Measurements from ENCODE around the gene CEP152. TPM values are rescaled to one million over a fixed set of nuclear protein-coding genes. Genes with fewer than 3 reads are reported as not detected.

The CEP152 gene
- total and polyA plus RNA-seq, 9 of the 15 experiments (the other 6 are each of a cell fraction or from before 2014, with no cell fraction given) = 9.9 to 43.0 (median 23.6) TPM

GRCh38 chr15:48802257-48802656 lies 8.6 kb downstream of the CEP152 start:
- in situ Hi-C loops (cut with MboI) (loop anchor here (25.0 kb wide), 1 partner anchor 440 kb away; no protein-coding TSS in a partner anchor), intact Hi-C loops (cut with micrococcal nuclease) (loop anchor here (5.0 to 10.0 kb wide), 2 partner anchors 297 to 445 kb away; no protein-coding TSS in a partner anchor)
- 59% methylated on average over 3 of the region's 3 CpGs for WGBS (ENCODE audit: insufficient coverage, low coverage, missing lambda C conversion rate)
- H3K4me1 ChIP-seq (replicated peaks in 1 of 2; ENCODE audit: control insufficient read depth in 2 of 2, insufficient read depth in 2 of 2, low read length in 2 of 2) = peaks cover 0 to 2% of the 10 kb centered on the region in 2 experiments; a peak in 2 of 5 replicates
- FAIRE-seq (no peak), DNase-seq (ENCODE audit: extremely low read depth in 1 of 4, low spot score in 3 of 4) (no peak), ATAC-seq (no peak)
- no peak overlapping the region for H3K9ac ChIP-seq (ENCODE audit: insufficient read depth in 1 of 2, low read depth in 2 of 2, low read length in 2 of 2)
- H3K36me3 ChIP-seq (ENCODE audit: control insufficient read depth, insufficient read depth, low read length) = peaks cover 47% of the 10 kb centered on the region
- H3K27me3 ChIP-seq (ENCODE audit: control insufficient read depth in 2 of 2, insufficient read depth in 2 of 2, low read length in 2 of 2) = no peaks in the 10 kb centered on the region
- H3K27ac ChIP-seq (ENCODE audit: extremely low read depth, low read depth, low read length) = no peak overlapping the region
- no peak overlapping the region for H3K4me3 ChIP-seq
- no peak overlapping the region for H2AFZ ChIP-seq (ENCODE audit: low read depth, low read length)
- H3K9me3 ChIP-seq (replicated peaks; ENCODE audit: control insufficient read depth, insufficient read depth, low read depth, low read length) = no peaks in the 10 kb centered on the region
- POLR2A ChIA-PET = interaction anchor here (1.3 to 2.3 kb wide), 2 partner anchors 8 to 13 kb away, joined by 7 to 11 read pairs; partner anchors contain the start of gene CEP152
- no TSS peak for BruUV-seq (replicated peaks)
- no peaks in the 10 kb centered on the region for H3K9me1 ChIP-seq (ENCODE audit: control insufficient read depth, insufficient read depth, low read length)
- no peaks in the 10 kb centered on the region for H4K20me1 ChIP-seq (replicated peaks; ENCODE audit: control insufficient read depth, insufficient read depth, low read length)
- H3K4me2 ChIP-seq (ENCODE audit: insufficient read depth, low read length) = no peak overlapping the region
- H3K79me2 ChIP-seq (ENCODE audit: control insufficient read depth, insufficient read depth, low read length) = peaks cover 78% of the 10 kb centered on the region
- no peak for TF ChIP-seq HDAC1 (IDR thresholded peaks at IDR 0.05)
- TF ChIP-seq RCOR1 (IDR thresholded peaks at IDR 0.05; ENCODE audit: borderline replicate concordance in 1 of 2, low read depth in 2 of 2, low read length in 2 of 2) = no peak
- peak; percentile 52; the same call in 1 of the 2 replicates for TF ChIP-seq ATF3 (IDR thresholded peaks at IDR 0.05)
- no peak for TF ChIP-seq ATF3 (CRISPR knock-in tag; conservative IDR thresholded peaks at IDR 0.05)
- CTCF ChIA-PET (ENCODE audit: low intra/inter-chr PET ratio) = no interaction called here
